Measurements from ENCODE around the gene LRRC34. TPM values are rescaled to one million over a fixed set of nuclear protein-coding genes. Genes with fewer than 3 reads are reported as not detected.

LRRC34 gene
- total RNA-seq, 1 donor from 2014 or later, result 1.6 TPM

DNA sequence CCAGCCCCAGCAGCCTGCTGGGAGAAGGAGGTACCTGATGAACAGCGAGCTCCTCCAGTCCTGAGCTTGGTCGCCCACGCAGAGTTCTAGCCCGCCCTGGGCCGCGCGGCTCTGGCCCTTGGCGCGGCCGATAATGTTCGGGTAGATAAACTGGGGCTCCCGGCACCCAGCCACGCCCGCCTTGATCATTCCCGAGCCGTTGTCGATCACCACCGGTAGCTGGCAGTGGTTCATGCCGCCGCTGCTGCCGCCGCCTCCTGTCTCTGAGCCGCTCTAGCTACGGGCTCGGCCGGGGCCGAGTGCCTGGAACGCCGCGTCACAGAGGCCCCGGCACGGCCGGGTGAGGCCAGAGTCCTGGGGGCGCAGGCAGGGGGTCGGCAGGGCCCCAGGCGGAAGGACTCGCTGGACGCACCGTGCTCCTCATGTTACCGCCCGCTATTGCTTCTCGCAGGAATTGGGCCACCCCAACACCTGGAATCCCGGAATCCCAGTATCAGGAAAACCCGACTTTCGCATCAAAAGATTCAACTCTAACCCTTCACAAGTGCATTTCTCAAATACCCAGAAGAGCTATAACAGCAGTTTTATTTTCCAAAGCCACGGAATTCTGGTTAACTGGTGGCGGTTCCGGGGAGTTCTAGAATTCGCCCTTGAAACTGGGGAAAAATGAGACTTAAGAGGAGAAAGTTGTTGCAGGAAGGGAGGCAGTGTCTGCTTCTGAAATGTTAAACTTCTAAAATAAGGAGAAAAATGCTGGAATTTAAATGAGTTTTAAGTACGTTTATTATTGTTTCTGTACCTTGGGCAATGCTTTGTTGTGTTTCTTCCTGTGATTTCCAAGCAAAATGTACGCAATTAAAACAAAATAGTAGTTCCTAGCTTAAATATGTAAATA, 43.2 kb downstream of the LRRC34 start, which contains the start of gene ACTRT3:
ACTRT3 (minus strand) TSS at position 275 of the 895 bp plus-strand sequence; CDS start at position 234, 41 bp downstream.
- TF ChIP-seq, protein P1, sequence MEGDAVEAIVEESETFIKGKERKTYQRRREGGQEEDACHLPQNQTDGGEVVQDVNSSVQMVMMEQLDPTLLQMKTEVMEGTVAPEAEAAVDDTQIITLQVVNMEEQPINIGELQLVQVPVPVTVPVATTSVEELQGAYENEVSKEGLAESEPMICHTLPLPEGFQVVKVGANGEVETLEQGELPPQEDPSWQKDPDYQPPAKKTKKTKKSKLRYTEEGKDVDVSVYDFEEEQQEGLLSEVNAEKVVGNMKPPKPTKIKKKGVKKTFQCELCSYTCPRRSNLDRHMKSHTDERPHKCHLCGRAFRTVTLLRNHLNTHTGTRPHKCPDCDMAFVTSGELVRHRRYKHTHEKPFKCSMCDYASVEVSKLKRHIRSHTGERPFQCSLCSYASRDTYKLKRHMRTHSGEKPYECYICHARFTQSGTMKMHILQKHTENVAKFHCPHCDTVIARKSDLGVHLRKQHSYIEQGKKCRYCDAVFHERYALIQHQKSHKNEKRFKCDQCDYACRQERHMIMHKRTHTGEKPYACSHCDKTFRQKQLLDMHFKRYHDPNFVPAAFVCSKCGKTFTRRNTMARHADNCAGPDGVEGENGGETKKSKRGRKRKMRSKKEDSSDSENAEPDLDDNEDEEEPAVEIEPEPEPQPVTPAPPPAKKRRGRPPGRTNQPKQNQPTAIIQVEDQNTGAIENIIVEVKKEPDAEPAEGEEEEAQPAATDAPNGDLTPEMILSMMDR (IDR thresholded peaks at IDR 0.05; ENCODE audit: borderline replicate concordance), result no peak
- H3K9me3 ChIP-seq (replicated peaks), result peaks cover 15% of the 10 kb centered on the region
- H3K27me3 ChIP-seq (ENCODE audit: low read depth), result no peaks in the 10 kb centered on the region
- peaks cover 28% of the 10 kb centered on the region for H3K4me1 ChIP-seq
- intact Hi-C loops (cut with micrococcal nuclease), result no loop called here
- peak within 1 kb of the TSS; percentile 88 for H3K27ac ChIP-seq (replicated peaks)
- peak; percentile 69 for DNase-seq
- peaks cover 5% of the 10 kb centered on the region for H3K36me3 ChIP-seq
- H3K4me3 ChIP-seq, result peak within 1 kb of the TSS; percentile 72

DNA sequence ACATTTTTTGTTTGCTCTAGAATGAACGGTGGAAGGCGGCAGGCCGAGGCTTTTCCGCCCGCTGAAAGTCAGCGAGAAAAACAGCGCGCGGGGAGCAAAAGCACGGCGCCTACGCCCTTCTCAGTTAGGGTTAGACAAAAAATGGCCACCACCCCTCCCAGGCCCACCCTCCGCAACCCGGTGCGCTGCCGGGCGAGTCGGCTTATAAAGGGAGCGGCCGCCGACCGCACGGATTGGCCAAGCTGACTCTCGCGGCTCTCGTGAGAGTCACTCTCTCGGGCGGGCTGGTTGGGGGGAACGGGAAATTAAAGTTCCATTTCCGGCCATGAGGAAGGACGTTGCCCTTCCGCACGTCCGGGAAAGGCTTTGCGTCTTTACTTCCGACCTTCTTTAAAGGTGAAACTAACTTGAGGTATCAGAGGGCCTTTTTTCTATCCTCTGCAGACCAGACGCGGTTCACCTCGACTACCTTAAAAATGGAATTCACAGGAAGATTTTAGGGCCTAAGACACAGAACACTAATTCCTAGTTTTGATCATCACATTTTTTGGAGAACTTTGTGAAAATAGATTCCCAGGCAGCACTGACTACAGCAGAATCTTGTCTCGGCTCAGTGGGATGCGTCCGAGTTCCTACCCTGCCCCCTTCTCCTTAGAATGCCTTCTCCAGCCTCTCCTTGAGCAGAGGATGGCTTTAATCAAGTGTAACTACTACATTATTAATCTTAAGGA, 47.7 kb downstream of the LRRC34 start, which contains the start of gene TERC:
TERC (minus strand) TSS at position 179 of the 731 bp plus-strand sequence.
- TF ChIP-seq, protein P1 (IDR thresholded peaks at IDR 0.05; ENCODE audit: borderline replicate concordance), result peak; percentile 4
- peak within 1 kb of the TSS; percentile 99 for H3K27ac ChIP-seq (replicated peaks)
- peaks cover 14% of the 10 kb centered on the region for H3K4me1 ChIP-seq
- no peaks in the 10 kb centered on the region for H3K36me3 ChIP-seq
- H3K4me3 ChIP-seq, result peak within 1 kb of the TSS; percentile 88
- H3K27me3 ChIP-seq (ENCODE audit: low read depth), result no peaks in the 10 kb centered on the region
- peak; percentile 91 for DNase-seq
- intact Hi-C loops (cut with micrococcal nuclease), result no loop called here
- peaks cover 21% of the 10 kb centered on the region for H3K9me3 ChIP-seq (replicated peaks)

DNA sequence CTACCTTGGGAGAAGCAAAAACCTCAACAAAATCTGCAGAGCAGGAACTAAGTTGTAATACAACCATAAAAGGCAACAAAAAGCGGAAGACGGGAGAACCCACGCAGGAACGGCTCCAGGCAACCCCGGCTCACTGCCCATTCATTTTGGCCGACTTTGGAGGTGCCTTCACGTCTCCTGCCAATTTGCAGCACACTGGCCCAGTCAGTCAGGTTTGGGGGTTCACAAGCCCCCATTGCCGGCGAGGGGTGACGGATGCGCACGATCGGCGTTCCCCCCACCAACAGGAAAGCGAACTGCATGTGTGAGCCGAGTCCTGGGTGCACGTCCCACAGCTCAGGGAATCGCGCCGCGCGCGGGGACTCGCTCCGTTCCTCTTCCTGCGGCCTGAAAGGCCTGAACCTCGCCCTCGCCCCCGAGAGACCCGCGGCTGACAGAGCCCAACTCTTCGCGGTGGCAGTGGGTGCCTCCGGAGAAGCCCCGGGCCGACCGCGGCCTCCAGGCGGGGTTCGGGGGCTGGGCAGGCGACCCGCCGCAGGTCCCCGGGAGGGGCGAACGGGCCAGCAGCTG, 48.3 kb downstream of the LRRC34 start:
- Histone ChIP-seq H3K27me3 (ENCODE audit: low read depth) (no peaks in the 10 kb centered on the region), H3K27ac (replicated peaks) (peak overlapping the region; percentile 99), H3K4me1 (peaks cover 14% of the 10 kb centered on the region), H3K36me3 (no peaks in the 10 kb centered on the region), H3K4me3 (peak overlapping the region; percentile 88), H3K9me3 (replicated peaks) (peaks cover 21% of the 10 kb centered on the region)
- DNase-seq, result peak; percentile 61
- intact Hi-C loops (cut with micrococcal nuclease), result no loop called here
- TF ChIP-seq, protein P1 (IDR thresholded peaks at IDR 0.05; ENCODE audit: borderline replicate concordance), result no peak

DNA sequence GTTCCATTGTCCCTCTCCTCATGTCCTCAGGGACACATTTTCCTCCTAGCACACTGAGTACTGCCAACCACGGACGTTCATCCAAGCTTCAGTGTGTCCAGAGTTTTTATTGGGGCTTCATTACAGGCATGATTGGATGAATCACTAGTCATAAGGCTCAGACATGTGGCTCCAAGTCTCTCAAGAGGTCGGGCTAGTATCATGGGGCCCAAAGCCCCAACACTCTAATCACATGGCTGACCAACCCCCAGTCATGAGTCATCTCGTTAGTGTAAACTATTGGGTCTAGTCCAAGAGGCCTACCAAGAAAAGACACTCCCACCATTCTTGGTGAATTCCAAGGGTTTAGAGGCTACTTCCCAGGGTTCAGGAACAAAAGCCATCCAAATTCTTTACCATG, 52.2 kb downstream of the LRRC34 start:
- intact Hi-C loops (cut with micrococcal nuclease), result no loop called here
- H3K4me1 ChIP-seq, result peaks cover 14% of the 10 kb centered on the region
- no peak for DNase-seq
- no peaks in the 10 kb centered on the region for H3K36me3 ChIP-seq
- no peak overlapping the region for H3K4me3 ChIP-seq
- H3K27ac ChIP-seq (replicated peaks), result no peak overlapping the region
- H3K9me3 ChIP-seq (replicated peaks), result peaks cover 10% of the 10 kb centered on the region
- H3K27me3 ChIP-seq (ENCODE audit: low read depth), result peaks cover 1% of the 10 kb centered on the region
- TF ChIP-seq, protein P1 (IDR thresholded peaks at IDR 0.05; ENCODE audit: borderline replicate concordance), result no peak

DNA sequence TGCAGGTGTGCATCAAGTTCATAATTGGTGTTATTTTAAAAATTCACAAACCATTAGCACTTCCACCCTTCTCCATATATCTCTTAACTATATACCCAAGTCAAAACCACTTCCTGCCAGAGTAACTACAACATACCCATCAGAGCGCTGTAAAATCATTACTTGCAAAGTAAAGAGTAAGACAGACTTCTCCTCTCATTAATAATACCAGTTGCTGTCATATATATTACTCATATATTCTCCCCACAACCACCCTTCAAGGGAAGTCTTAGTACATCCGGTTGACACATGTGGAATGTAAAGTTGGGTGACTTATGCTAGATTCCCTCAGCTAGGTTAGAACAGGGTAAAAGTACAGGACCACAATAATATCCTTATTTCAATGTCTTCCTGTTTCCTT, 53.4 kb downstream of the LRRC34 start:
- Histone ChIP-seq H3K9me3 (replicated peaks) (peaks cover 5% of the 10 kb centered on the region), H3K27me3 (ENCODE audit: low read depth) (peaks cover 12% of the 10 kb centered on the region), H3K27ac (replicated peaks) (no peak overlapping the region), H3K4me3 (no peak overlapping the region), H3K4me1 (peaks cover 8% of the 10 kb centered on the region), H3K36me3 (no peaks in the 10 kb centered on the region)
- TF ChIP-seq, protein P1 (IDR thresholded peaks at IDR 0.05; ENCODE audit: borderline replicate concordance), result no peak
- intact Hi-C loops (cut with micrococcal nuclease), result no loop called here
- DNase-seq, result no peak
